Glomerular visceral epithelial cell (primary cell): ENCODE data around the gene SLFN12L.
"Not testable (repeated sequence)": the region's sequence is repeated elsewhere in the genome, so short reads cannot be mapped to it uniquely, and the experiment has no call there.

Experiments used
- DNase-seq: peaks from one replicate; pipeline ENCODE4 v3.0.0-alpha.2; 2016; ENCODE audit errors: extremely low spot score

Gene SLFN12L

GRCh38 chr17:35537601-35538141 lies at the start of gene SLFN12L:
TSS of gene SLFN12L (minus strand) at chr17:35537678. CDS start at chr17:35522364, 15,314 bp downstream.
- DNase-seq = no peak

DNA sequence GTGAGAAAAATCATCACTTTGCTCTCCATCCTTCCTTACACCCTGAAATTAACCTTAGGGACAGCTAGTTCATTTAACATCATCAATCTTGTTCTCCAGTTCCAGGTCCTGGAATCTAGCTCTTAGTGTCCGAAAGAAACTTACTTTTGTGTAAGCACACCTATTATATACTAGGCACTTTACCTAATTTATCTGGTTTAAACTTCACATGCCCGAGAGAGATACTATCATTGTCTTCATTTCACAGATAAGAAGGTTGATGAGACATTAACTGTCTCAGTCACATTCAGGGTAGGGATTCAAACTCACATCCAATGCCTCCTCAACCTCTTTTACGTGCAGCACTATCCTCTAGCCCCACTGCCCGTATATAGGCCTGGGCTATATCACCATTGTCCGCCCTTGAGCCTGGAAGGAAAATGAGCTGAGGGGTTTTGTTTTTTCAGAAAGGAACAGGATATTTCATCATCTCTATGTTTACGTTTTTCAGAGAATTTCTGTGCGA lies 49.1 kb upstream of the SLFN12L start:
- DNase-seq = no peak

GRCh38 chr17:35584061-35584460 lies 46.6 kb upstream of the SLFN12L start:
- DNase-seq = no peak

DNA sequence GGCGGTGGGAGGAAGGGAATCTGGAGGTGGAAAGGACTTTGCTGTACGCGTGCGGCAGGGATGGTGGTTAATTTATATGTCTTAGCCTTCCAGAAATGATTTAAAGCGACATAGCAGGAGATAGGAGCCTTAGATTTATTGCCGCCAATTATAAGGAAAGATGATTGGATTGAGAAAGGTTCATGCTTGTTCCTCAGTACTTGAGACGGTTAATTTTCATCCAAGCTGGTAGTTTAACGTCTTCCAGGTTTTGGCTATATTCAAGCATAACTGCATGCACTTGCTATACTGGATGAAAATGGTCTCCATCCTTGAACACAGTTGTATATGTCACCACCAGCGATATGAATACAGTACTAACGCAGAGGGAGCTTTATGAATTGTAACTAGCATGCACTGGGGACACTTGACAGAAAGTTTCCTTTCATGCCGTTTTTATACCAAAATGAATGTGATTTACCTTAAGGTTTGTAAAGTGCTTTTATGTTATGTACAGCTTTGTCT lies 41.5 kb upstream of the SLFN12L start:
- DNase-seq = no peak

- peak; percentile 87 for DNase-seq
Measured at GRCh38 chr17:35578197-35578928, 40.9 kb upstream of the SLFN12L start, which contains the start of gene PEX12. TSS of gene PEX12 (minus strand) at chr17:35578571. CDS start at chr17:35578021, 550 bp downstream.

DNA sequence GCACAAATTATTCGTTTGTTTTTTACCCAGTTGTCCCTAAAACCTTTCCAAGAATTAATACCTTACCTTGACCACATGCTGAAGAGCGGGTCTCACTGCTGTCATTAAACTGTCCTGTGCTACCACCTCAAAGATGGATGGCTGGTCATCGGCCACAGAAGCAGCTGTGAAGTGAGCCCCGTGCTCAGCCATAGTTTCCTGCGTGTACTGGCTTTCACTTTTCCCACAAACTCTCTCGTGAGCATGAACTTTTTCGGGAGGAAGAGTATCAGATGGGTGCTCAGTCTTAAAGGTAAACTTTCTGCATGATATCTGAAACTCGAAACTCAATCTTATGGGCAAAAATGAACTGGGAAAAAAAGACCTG lies 40.3 kb upstream of the SLFN12L start:
- DNase-seq = peak; percentile 11

GRCh38 chr17:35575759-35576158 lies 38.3 kb upstream of the SLFN12L start:
- no peak for DNase-seq

DNA sequence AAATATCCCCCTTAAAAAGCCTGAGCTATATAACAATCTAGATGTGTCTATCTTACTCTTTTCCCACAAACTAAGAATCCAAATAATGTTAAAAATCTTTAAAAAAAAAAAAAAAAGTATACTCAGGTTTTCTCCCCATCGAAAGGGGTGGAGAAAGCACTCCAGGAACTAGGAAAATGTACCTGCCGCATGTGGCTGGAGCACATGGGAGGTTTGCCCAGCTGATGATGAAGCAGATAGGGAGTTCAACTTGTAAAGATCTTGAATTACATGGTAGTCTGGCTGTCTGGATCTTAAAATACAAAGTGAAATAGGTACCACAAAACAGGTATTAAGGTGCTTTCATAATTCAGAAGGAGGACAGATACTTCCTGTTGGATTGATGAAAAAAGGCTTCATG lies 31.9 kb upstream of the SLFN12L start:
- no peak for DNase-seq

DNA sequence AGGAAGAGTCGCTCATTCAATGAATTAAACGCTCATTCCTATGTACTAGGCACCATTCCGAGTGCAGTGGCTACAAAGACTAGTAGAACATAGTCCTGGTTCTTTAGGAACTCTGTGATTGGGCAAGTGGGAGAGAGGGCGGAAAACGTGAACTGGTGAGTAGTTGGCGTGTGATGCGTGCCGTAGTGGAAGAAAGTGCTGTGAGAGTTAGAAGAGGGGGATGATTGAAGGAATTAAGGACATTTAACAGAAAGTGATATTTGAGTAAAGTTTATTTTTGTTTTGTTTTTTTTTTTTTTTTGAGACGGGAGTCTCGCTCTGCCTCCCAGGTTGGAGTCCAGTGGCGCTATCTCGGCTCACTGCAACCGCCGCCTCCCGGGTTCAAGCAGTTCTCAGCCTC lies 31.1 kb upstream of the SLFN12L start:
- peak; percentile 47 for DNase-seq

- DNase-seq = no peak
Measured at GRCh38 chr17:35566968-35567367, 29.5 kb upstream of the SLFN12L start.

DNA sequence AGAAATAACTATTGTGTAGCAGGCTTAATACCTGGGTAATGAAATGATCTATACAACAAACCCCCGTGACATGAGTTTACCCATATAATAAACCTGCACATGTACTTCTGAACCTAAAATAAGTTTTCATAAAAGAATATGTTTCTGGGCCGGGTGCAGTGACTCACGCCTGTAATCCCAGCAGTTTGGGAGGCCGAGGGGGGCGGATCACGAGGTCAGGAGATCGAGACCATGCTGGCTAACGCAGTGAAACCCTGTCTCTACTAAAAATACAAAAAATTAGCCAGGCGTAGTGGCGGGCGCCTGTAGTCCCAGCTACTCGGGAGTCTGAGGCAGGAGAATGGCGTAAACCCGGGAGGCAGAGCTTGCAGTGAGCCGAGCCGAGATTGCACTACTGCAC lies 25.7 kb upstream of the SLFN12L start:
- DNase-seq = not testable (repeated sequence)

GRCh38 chr17:35560703-35561102 lies 23.2 kb upstream of the SLFN12L start, which contains the start of gene SLFN14:
TSS of gene SLFN14 (minus strand) at chr17:35560819. CDS start at chr17:35558062, 2,757 bp downstream.
- DNase-seq = no peak

DNA sequence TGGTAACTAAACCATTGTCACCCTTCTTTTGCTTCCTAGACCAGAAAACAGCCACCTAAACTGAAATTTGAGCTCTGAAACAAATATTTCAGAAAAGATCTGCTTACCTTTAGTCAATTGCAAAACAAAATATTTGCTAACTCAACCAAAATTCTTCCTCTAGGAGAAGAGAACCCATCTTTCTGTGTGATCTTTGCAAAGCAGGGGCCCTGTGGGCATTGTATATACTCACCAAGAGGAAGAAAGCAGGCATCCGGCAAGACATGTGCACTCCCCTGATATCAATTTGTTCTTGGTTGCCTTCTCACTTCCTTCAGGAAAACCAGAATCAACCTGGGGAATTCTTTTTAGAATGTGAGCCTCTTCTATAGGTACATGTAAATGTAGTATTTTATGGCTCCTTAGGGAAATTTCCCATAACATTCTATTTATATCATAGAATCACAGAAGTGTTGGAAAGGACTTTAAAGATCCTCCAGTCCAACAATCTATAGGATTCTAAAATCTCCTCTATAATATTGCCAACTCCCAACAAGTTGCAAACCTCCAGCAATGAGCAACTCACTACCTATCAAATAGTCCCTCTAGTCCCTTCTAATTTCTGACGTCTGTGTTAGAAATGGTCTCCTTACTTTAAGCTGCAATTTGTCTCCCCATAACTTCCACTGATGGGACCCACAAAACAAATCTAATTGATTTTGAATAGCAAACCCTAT lies 22.2 kb upstream of the SLFN12L start:
- DNase-seq = no peak

DNA sequence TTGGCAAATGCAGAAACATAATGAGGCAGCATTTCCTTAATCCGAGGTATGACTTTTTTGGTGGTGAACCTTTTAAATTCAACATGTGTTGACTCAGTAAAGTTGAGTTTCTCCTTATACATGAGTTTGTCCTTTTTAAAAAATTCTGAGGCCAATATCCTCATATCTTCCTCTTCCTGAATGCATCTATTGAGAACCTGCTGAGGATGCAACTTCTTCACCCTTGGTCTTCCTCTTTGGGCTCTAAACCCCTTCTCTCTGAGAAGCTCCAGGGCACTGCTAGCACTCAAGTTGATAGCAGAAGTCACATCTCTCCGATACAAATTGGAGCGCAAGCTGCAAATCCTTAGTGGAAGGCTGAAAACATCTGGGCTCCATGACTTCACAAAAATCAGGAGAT lies 19.9 kb upstream of the SLFN12L start:
- no peak for DNase-seq

- DNase-seq = no peak
Measured at GRCh38 chr17:35555691-35556090, 18.2 kb upstream of the SLFN12L start.

DNA sequence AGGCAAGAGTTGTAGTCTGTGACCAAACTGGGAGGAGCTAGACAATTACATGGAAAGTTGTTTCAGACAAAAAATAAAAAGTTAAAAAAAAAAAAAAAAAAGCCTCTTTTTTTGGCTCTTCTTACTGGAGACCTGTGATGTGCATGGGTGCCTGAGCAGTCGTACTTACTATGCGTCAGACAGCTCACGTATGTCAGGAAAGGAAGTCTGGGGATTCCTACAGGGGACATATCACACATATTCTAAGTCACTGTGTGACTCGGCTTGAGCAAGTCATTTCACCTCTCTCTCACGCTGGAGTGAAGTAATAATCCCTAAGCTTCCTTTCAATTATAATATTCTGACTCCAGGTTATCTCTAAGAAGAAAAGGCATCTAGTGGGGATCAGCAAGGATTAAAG lies 17.2 kb upstream of the SLFN12L start:
- no peak for DNase-seq

DNA sequence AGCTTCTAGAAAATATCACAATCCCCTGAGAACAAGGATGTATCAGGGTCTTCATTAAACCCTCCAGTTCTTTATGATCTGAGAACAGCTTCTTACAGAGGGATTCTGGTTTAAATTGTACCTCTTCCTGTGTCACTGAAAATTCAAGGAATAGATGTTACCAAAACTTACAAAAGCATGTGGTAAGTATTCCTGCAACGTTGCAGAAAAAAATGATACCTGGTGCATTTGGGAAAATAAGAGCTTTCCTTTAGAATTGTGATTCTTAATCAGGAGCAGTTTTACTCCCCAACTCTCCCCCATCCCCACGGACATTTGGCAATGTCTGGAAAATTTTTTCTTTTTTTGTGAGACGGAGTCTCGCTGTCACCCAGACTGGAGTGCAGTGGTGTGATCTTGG lies 15.8 kb upstream of the SLFN12L start:
- no peak for DNase-seq

DNA sequence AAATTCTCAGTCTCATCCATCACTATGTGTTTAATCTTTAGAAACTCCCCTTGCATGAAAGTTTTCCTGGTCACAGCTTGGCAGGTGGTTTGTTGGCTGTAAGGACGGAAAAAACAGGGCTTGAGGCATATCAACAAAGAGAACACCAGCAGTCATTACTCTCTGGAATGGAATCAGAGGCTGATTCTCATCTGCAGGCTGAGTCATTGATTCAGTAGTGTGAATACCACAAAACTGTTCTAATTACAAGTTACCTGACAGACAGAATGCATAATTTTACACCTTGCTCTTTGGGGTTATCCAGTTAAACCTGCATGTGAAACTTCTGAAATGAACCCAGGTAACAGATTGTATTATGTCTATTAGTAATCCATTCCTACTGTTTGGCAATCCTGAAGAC lies 11.5 kb upstream of the SLFN12L start:
- DNase-seq = no peak

- DNase-seq = no peak
Measured at GRCh38 chr17:35548208-35548810, 10.8 kb upstream of the SLFN12L start.

GRCh38 chr17:35546487-35546886 lies 9.0 kb upstream of the SLFN12L start:
- no peak for DNase-seq

DNA sequence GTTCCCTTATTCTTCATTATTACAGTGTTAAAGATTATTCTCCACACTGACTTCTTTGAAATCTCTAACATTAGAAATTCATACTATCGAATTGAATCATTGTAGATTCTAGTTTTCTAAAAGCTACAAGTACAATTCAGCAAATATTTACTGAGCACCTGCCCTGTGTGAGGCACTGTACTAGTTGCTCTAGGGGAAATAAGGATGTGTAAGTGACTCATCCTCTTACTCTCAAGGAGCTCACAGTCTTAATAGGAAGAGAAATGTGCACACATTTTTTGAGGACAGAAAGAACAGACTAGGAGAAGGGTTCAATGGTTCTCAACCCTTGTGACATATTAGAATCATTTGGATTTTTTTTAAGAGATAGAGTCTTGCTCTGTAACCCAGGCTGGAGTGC lies 7.7 kb upstream of the SLFN12L start:
- DNase-seq = no peak

DNA sequence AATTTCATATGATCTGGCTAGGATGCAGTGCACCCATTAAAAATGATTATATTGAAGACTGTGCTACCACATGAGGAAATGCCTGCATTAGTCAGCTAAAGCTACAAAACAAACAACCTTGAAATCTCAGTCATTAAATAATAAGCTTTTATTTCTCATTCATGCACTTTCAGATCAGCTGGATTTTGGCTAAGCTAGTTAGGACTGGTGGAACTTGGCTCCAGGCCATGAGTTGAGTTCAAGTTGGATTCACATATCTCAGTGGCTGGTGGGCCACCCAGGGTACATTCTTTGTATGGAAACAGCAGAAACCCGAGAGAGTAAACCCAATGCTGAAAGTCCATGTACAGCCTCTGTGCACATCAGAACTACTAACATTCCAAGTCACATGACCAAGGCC lies 6.4 kb upstream of the SLFN12L start:
- DNase-seq = no peak
